Chondrocyte (in vitro differentiated cells): ENCODE data around the gene BAIAP2L2. TPM values are rescaled to one million over a fixed set of nuclear protein-coding genes. Genes with fewer than 3 reads are reported as not detected.
A peak's percentile ranks its signal among the peaks of the same experiment; 100 is the strongest.

Experiments used
- DNase-seq: peaks from one replicate; pipeline ENCODE4 v3.0.0; 2021; ENCODE audit warnings: mixed read lengths, low spot score
- H3K27ac Mint-ChIP-seq: one replicate; pipeline ENCODE4 v1.8.0; 2021; ENCODE audit warnings: mild to moderate bottlenecking, moderate library complexity, mixed read lengths; ENCODE audit not compliant: unreplicated experiment
- H3K27me3 Mint-ChIP-seq: 2 replicates; pipeline ENCODE4 v1.8.0; 2021; ENCODE audit warnings: low read depth, mixed read lengths
- H3K36me3 Mint-ChIP-seq: 2 replicates; pipeline ENCODE4 v1.8.0; 2021; ENCODE audit warnings: low read depth, mixed read lengths
- H3K4me1 Mint-ChIP-seq: 2 replicates; pipeline ENCODE4 v1.8.0; 2021; ENCODE audit warnings: low read depth, mild to moderate bottlenecking, mixed read lengths
- H3K4me3 Mint-ChIP-seq: one replicate; pipeline ENCODE4 v1.8.0; 2021; ENCODE audit warnings: mild to moderate bottlenecking, moderate library complexity, mixed read lengths; ENCODE audit not compliant: unreplicated experiment
- H3K9me3 Mint-ChIP-seq: 2 replicates; pipeline ENCODE4 v1.8.0; 2021; ENCODE audit warnings: low read depth, mixed read lengths
- CTCF ChIP-seq: fragments of 200-600 bp; sonication (generic); IDR thresholded peaks from 2 replicates; pipeline ENCODE4 v1.5.0; 2021; ENCODE audit warnings: antibody characterized with exemption, mild to moderate bottlenecking, moderate library complexity
- total RNA-seq: library from RNA; stranded (reverse); gene quantifications from 3 replicates; pipeline ENCODE4 v1.2.1, GENCODE V29; 2021

The BAIAP2L2 gene
- total RNA-seq, 1 donor from 2014 or later, result 0.42 TPM

GRCh38 chr22:38132794-38133193 lies 22.3 kb upstream of the BAIAP2L2 start:
- Mint-ChIP-seq H3K4me1 (peaks cover 14% of the 10 kb centered on the region), H3K36me3 (peaks cover 1% of the 10 kb centered on the region), H3K4me3 (no peak overlapping the region), H3K27me3 (no peaks in the 10 kb centered on the region), H3K9me3 (no peaks in the 10 kb centered on the region), H3K27ac (no peak overlapping the region)
- no peak for TF ChIP-seq CTCF
- peak; percentile 90 for DNase-seq

- Mint-ChIP-seq H3K36me3 (peaks cover 1% of the 10 kb centered on the region), H3K4me3 (no peak overlapping the region), H3K9me3 (no peaks in the 10 kb centered on the region), H3K27me3 (no peaks in the 10 kb centered on the region), H3K27ac (no peak overlapping the region), H3K4me1 (peaks cover 14% of the 10 kb centered on the region)
- no peak for TF ChIP-seq CTCF
- DNase-seq, result no peak
Observed at GRCh38 chr22:38132136-38132535, 21.7 kb upstream of the BAIAP2L2 start.

GRCh38 chr22:38131399-38131798 lies 20.9 kb upstream of the BAIAP2L2 start:
- H3K4me3 Mint-ChIP-seq, result no peak overlapping the region
- H3K27me3 Mint-ChIP-seq, result no peaks in the 10 kb centered on the region
- DNase-seq, result no peak
- peaks cover 1% of the 10 kb centered on the region for H3K36me3 Mint-ChIP-seq
- H3K9me3 Mint-ChIP-seq, result no peaks in the 10 kb centered on the region
- H3K27ac Mint-ChIP-seq, result no peak overlapping the region
- no peak for TF ChIP-seq CTCF
- peaks cover 14% of the 10 kb centered on the region for H3K4me1 Mint-ChIP-seq

GRCh38 chr22:38129856-38130255 lies 19.4 kb upstream of the BAIAP2L2 start:
- no peak for TF ChIP-seq CTCF
- H3K4me3 Mint-ChIP-seq, result no peak overlapping the region
- no peak for DNase-seq
- peaks cover 5% of the 10 kb centered on the region for H3K4me1 Mint-ChIP-seq
- H3K9me3 Mint-ChIP-seq, result no peaks in the 10 kb centered on the region
- no peak overlapping the region for H3K27ac Mint-ChIP-seq
- no peaks in the 10 kb centered on the region for H3K27me3 Mint-ChIP-seq
- H3K36me3 Mint-ChIP-seq, result peaks cover 1% of the 10 kb centered on the region

GRCh38 chr22:38129021-38129420 lies 18.5 kb upstream of the BAIAP2L2 start:
- TF ChIP-seq CTCF, result no peak
- H3K36me3 Mint-ChIP-seq, result peaks cover 3% of the 10 kb centered on the region
- no peaks in the 10 kb centered on the region for H3K9me3 Mint-ChIP-seq
- peaks cover 4% of the 10 kb centered on the region for H3K4me1 Mint-ChIP-seq
- no peaks in the 10 kb centered on the region for H3K27me3 Mint-ChIP-seq
- no peak for DNase-seq
- H3K4me3 Mint-ChIP-seq, result no peak overlapping the region
- H3K27ac Mint-ChIP-seq, result no peak overlapping the region
